Fibroblast of peridontal ligament (primary cell): Measurements from ENCODE around the gene BRIX1.
"Not testable (repeated sequence)": the region's sequence is repeated elsewhere in the genome, so short reads cannot be mapped to it uniquely, and the experiment has no call there.

Experiments
- DNase-seq: peaks from one replicate; pipeline ENCODE4 v3.0.0-alpha.2; 2010; ENCODE audit errors: extremely low read depth

BRIX1 gene

DNA sequence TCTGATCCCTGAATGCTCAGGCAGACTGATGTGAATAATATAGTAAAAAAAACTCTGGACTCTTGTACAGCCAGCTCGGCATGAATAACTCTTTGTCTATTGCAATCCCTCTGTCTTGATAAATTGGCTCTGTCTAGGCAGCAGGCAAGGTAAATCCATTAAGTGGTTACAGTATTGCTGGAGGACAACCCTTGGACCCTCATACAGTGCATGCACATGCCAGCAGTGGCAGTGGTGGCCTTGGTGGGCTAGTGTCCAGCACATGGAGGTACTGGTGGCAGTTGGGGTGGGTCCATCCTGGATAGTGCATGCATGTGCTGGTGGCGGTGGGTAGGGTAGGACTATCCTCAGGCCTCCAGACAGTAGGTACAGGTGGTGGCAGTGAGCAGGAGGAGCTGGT, 52.7 kb downstream of the BRIX1 start:
- no peak for DNase-seq

DNA sequence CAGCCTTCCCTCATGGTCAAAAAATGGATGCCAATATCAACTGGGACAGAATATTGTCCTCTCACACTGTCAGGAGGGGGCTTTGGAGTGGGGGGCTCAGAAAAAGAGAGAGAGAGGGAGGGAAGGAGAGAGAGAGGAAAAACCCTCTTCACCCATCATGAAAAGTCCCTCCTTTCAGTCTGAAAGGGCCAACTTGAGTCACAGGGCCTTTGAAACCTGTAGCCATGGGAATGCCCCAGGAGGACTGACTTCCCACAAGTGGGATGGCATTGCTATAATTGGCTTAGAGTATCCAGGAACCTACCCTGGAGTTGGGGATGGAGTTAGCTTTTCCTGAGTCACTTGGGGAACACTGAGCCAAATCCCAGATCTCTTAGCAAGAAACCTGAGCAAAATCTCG, 55.0 kb downstream of the BRIX1 start:
- no peak for DNase-seq

DNA sequence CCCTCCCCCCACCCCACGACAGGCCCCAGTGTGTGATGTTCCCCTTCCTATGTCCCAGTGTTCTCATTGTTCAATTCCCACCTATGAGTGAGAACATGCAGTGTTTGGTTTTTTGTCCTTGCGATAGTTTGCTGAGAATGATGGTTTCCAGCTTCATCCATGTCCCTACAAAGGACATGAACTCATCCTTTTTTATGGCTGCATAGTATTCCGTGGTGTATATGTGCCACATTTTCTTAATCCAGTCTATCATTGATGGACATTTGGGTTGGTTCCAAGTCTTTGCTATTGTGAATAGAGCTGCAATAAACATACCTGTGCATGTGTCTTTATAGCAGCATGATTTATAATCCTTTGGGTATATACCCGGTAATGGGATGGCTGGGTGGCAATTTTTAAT, 56.1 kb downstream of the BRIX1 start:
- DNase-seq = not testable (repeated sequence)
